Activated CD4-positive, alpha-beta T cell treated with anti-CD3 and anti-CD28 coated beads, Interleukin-2, amount 10 ng/mL, durations not matched to agents 7 days and 5 days (primary cell): ENCODE data around the gene GRIN2C. TPM values are rescaled to one million over a fixed set of nuclear protein-coding genes. Genes with fewer than 3 reads are reported as not detected.
A peak's percentile ranks its signal among the peaks of the same experiment; 100 is the strongest.

Experiments used
- CTCF ChIA-PET: fragments of 350-600 bp; sonication (Branson Sonifier 250); formaldehyde crosslinking; loops from one replicate; lab custom pipeline; 2021; ENCODE audit warnings: antibody characterized with exemption; lab: Charles Lee
- POLR2A ChIA-PET: fragments of 350-600 bp; sonication (Branson Sonifier 250); formaldehyde crosslinking; loops from one replicate; lab custom pipeline; 2021; ENCODE audit warnings: antibody characterized with exemption; lab: Charles Lee
- DNase-seq: peaks from one replicate; pipeline ENCODE4 v3.0.0-alpha.2; 2020
- H3K27ac Mint-ChIP-seq: one replicate; pipeline ENCODE4 v1.8.0; 2021; ENCODE audit warnings: mild to moderate bottlenecking, moderate library complexity, mixed read lengths
- H3K27me3 Mint-ChIP-seq: one replicate; pipeline ENCODE4 v1.8.0; 2021; ENCODE audit warnings: mixed read lengths
- H3K36me3 Mint-ChIP-seq: one replicate; pipeline ENCODE4 v1.8.0; 2021; ENCODE audit warnings: low read depth, mixed read lengths
- H3K4me1 Mint-ChIP-seq: one replicate; pipeline ENCODE4 v1.8.0; 2021; ENCODE audit warnings: mixed read lengths
- H3K4me3 Mint-ChIP-seq: one replicate; pipeline ENCODE4 v1.8.0; 2021; ENCODE audit warnings: mild to moderate bottlenecking, moderate library complexity, mixed read lengths
- H3K9me3 Mint-ChIP-seq: one replicate; pipeline ENCODE4 v1.8.0; 2021; ENCODE audit warnings: mixed read lengths
- total RNA-seq, 2 experiments: library from RNA; stranded (reverse); gene quantifications; one replicate each; pipeline ENCODE4 v1.2.3, GENCODE V29; 2021

GRIN2C gene
- total RNA-seq, 2 experiments from 2014 or later = 0.20 to 0.25 TPM

DNA sequence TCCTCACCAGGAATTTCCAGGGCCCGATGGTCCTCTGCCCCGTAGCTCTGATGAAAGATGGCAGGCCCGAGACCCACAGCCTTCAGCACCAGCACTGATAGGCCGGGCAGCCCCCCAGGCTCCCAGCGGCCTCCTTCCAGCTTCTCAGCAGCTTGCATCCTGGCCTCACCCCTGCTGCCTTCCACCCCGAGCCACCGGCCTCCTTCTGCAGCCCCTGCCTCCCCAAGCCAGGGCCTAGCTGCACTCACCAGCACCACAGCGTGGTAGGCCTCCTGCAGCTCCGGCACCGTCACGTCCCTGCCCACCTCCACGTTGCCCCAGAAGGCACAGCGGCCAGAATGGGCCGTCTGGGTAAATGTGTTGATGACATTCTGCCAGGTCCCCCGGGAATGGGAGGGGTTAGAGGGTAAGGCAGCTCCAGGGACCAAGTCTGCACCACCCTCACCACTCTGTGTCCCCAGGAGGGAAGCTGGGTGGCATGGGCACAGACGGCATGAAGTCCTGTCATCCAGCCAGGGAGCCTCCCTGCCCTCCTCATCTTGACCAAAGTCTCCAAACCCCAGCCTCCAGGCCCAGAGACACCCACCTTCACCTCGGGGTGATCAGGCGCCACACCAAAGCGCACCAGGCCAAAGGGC is 6.6 kb upstream of the GRIN2C start:
- ChIA-PET CTCF (interaction anchor here (0.8 to 5.3 kb wide), 9 partner anchors 11 to 128 kb away, joined by 3 to 30 read pairs (median 5); partner anchors contain the start of gene NAT9), POLR2A (no interaction called here)
- Mint-ChIP-seq H3K27me3 (peaks cover 7% of the 10 kb centered on the region), H3K36me3 (peaks cover 11% of the 10 kb centered on the region), H3K27ac (no peak overlapping the region), H3K4me1 (peaks cover 21% of the 10 kb centered on the region), H3K4me3 (no peak overlapping the region), H3K9me3 (no peaks in the 10 kb centered on the region)
- no peak for DNase-seq

- Mint-ChIP-seq H3K27me3 (peaks cover 12% of the 10 kb centered on the region), H3K36me3 (peaks cover 9% of the 10 kb centered on the region), H3K4me1 (peaks cover 17% of the 10 kb centered on the region), H3K27ac (no peak overlapping the region), H3K9me3 (no peaks in the 10 kb centered on the region), H3K4me3 (no peak overlapping the region)
- ChIA-PET CTCF (interaction anchor here (0.6 to 5.3 kb wide), 16 partner anchors 7 to 1643 kb away, joined by 3 to 30 read pairs (median 4); partner anchors contain the start of genes FDXR and NAT9), POLR2A (interaction anchor here (0.6 kb wide), 1 partner anchor 75 kb away, joined by 3 read pairs; no protein-coding TSS in a partner anchor)
- DNase-seq = no peak
Observed at GRCh38 chr17:74865504-74866197, 6.0 kb upstream of the GRIN2C start.

- CTCF ChIA-PET = interaction anchor here (0.8 to 5.3 kb wide), 14 partner anchors 8 to 129 kb away, joined by 3 to 30 read pairs (median 4); partner anchors contain the start of gene FDXR
- H3K27ac Mint-ChIP-seq = no peak overlapping the region
- H3K27me3 Mint-ChIP-seq = peaks cover 17% of the 10 kb centered on the region
- POLR2A ChIA-PET = no interaction called here
- H3K4me1 Mint-ChIP-seq = peaks cover 19% of the 10 kb centered on the region
- no peaks in the 10 kb centered on the region for H3K9me3 Mint-ChIP-seq
- H3K4me3 Mint-ChIP-seq = no peak overlapping the region
- peak; percentile 71 for DNase-seq
- peaks cover 9% of the 10 kb centered on the region for H3K36me3 Mint-ChIP-seq
Observed at GRCh38 chr17:74864866-74865395, 5.2 kb upstream of the GRIN2C start.

GRCh38 chr17:74864297-74864865 is 4.7 kb upstream of the GRIN2C start:
- ChIA-PET CTCF (interaction anchor here (0.5 to 5.3 kb wide), 7 partner anchors 9 to 74 kb away, joined by 3 to 30 read pairs (median 4); partner anchors contain the start of gene FDXR), POLR2A (no interaction called here)
- no peak for DNase-seq
- no peak overlapping the region for H3K4me3 Mint-ChIP-seq
- no peak overlapping the region for H3K27ac Mint-ChIP-seq
- no peaks in the 10 kb centered on the region for H3K9me3 Mint-ChIP-seq
- H3K4me1 Mint-ChIP-seq = peaks cover 17% of the 10 kb centered on the region
- H3K36me3 Mint-ChIP-seq = peaks cover 6% of the 10 kb centered on the region
- peaks cover 17% of the 10 kb centered on the region for H3K27me3 Mint-ChIP-seq

- POLR2A ChIA-PET = no interaction called here
- H3K9me3 Mint-ChIP-seq = no peaks in the 10 kb centered on the region
- peaks cover 15% of the 10 kb centered on the region for H3K4me1 Mint-ChIP-seq
- CTCF ChIA-PET = interaction anchor here (0.5 to 5.3 kb wide), 11 partner anchors 7 to 376 kb away, joined by 3 to 30 read pairs (median 8); partner anchors contain the start of gene FDXR
- H3K36me3 Mint-ChIP-seq = peaks cover 6% of the 10 kb centered on the region
- no peak overlapping the region for H3K27ac Mint-ChIP-seq
- H3K4me3 Mint-ChIP-seq = no peak overlapping the region
- DNase-seq = no peak
- H3K27me3 Mint-ChIP-seq = peaks cover 24% of the 10 kb centered on the region
Observed at GRCh38 chr17:74863420-74864296, 4.0 kb upstream of the GRIN2C start.

DNA sequence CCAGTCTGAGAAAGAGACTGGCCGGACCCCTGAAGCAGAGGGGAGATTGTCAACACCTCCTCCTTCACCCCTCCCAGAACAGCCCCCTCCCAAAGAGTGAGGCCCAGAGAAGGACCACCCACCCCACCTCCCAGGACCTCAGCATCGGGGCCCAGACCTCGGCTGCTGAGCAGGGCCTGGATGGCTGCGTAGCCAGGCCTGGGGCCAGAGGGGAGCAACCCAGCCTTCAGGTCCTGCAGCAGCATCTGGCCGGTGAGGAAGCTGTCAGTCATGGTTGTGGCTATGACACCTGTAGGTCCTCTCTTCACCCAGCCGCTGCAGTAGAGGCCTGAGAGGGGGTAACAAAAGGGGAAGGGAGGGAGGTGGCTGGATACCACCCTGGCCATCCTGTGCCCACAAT is 3.2 kb upstream of the GRIN2C start:
- H3K27ac Mint-ChIP-seq = no peak overlapping the region
- H3K36me3 Mint-ChIP-seq = peaks cover 6% of the 10 kb centered on the region
- H3K4me1 Mint-ChIP-seq = peaks cover 11% of the 10 kb centered on the region
- CTCF ChIA-PET = interaction anchor here (0.6 to 3.8 kb wide), 19 partner anchors 8 to 255 kb away, joined by 3 to 29 read pairs (median 6); partner anchors contain the start of gene FDXR
- POLR2A ChIA-PET = interaction anchor here (1.5 kb wide), 1 partner anchor 10 kb away, joined by 6 read pairs; no protein-coding TSS in a partner anchor
- DNase-seq = no peak
- no peak overlapping the region for H3K4me3 Mint-ChIP-seq
- H3K9me3 Mint-ChIP-seq = no peaks in the 10 kb centered on the region
- peaks cover 30% of the 10 kb centered on the region for H3K27me3 Mint-ChIP-seq

- peaks cover 35% of the 10 kb centered on the region for H3K27me3 Mint-ChIP-seq
- peaks cover 5% of the 10 kb centered on the region for H3K36me3 Mint-ChIP-seq
- ChIA-PET CTCF (interaction anchor here (0.6 to 3.8 kb wide), 21 partner anchors 9 to 256 kb away, joined by 3 to 29 read pairs (median 5); partner anchors contain the start of gene FDXR), POLR2A (interaction anchor here (1.5 kb wide), 1 partner anchor 10 kb away, joined by 6 read pairs; no protein-coding TSS in a partner anchor)
- H3K4me1 Mint-ChIP-seq = peaks cover 11% of the 10 kb centered on the region
- H3K4me3 Mint-ChIP-seq = no peak overlapping the region
- H3K9me3 Mint-ChIP-seq = no peaks in the 10 kb centered on the region
- DNase-seq = peak; percentile 75
- H3K27ac Mint-ChIP-seq = no peak overlapping the region
Observed at GRCh38 chr17:74862108-74862901, 2.6 kb upstream of the GRIN2C start.

DNA sequence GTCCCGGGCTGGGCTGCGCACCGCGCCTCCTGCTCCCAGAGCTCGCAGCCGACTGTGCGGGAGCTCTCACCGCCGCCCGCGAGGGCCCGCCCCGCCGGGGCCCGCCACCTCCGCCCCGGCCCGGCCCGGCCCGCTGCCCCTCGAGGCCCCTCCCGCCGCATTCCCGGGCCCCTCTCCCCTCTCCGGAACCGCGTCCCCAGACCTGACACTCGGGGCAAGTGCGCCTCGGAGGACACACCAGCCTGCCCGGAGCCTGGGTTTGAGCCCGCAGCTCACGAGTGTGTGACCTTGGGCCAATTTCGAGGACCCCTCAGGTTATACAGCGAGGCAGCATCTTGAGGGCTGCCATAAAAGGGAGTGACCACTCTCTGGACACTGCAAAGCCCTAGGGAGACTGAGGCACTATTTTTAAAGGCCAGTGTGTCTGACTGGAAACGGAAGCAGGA is 2.0 kb upstream of the GRIN2C start:
- ChIA-PET CTCF (interaction anchor here (0.7 to 3.8 kb wide), 16 partner anchors 9 to 204 kb away, joined by 3 to 29 read pairs (median 6); partner anchors contain the start of genes FDXR and RAB37), POLR2A (interaction anchor here (1.5 kb wide), 1 partner anchor 9 kb away, joined by 6 read pairs; no protein-coding TSS in a partner anchor)
- Mint-ChIP-seq H3K4me3 (no peak overlapping the region), H3K27me3 (peaks cover 41% of the 10 kb centered on the region), H3K36me3 (peaks cover 4% of the 10 kb centered on the region), H3K4me1 (peaks cover 11% of the 10 kb centered on the region), H3K27ac (no peak overlapping the region), H3K9me3 (no peaks in the 10 kb centered on the region)
- DNase-seq = no peak

DNA sequence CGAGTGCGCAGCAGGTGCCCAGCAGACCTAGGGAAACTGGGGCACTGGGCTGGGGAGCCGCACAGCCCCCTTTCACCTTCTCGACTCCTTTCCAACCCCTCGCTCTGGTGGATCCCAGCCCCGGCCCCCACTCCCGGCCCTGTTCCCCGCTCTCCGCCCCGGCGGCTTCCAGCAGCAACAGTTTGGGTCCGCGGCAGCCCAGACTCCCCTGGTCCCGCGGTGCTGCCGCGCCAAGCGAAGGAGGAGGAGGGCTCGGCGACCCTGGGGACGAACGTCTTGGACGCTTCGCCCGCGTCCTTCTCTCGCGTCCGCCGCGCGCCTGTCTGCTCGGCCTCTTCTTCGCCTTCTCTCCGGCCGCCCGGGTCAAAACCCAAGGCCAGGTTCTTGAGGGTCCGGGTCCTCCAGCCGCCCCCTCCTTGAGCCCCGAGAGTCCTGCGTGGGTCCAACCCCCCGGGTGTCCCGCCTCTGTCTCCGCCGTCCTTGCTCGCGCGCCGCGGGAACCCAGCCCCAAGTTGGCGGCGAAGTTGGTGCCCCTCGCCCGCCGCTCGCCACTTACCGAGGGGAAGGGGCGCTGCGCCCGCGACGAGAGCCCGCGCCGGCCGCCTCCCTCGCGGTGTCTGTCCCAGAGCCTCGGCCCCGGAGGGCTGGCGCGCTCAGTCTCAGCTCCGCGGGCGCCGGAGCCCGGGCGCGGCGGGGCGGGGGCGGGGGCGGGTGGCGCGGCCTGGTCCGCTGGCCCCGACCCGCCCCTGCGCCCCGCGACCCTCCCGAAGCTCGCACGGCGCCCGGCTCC is 1.4 kb upstream of the GRIN2C start:
- H3K27me3 Mint-ChIP-seq = peaks cover 46% of the 10 kb centered on the region
- POLR2A ChIA-PET = interaction anchor here (1.5 kb wide), 1 partner anchor 9 kb away, joined by 6 read pairs; no protein-coding TSS in a partner anchor

GRCh38 chr17:74860229-74860871 is 665 bp upstream of the GRIN2C start:
- Mint-ChIP-seq H3K27ac (no peak overlapping the region), H3K27me3 (peaks cover 53% of the 10 kb centered on the region), H3K4me3 (no peak overlapping the region), H3K9me3 (no peaks in the 10 kb centered on the region), H3K36me3 (peaks cover 4% of the 10 kb centered on the region), H3K4me1 (peaks cover 11% of the 10 kb centered on the region)
- ChIA-PET POLR2A (no interaction called here), CTCF (interaction anchor here (1.2 to 2.7 kb wide), 5 partner anchors 8 to 116 kb away, joined by 3 to 25 read pairs (median 6); no protein-coding TSS in a partner anchor)
- DNase-seq = no peak

More for the DNA sequence above, 1.4 kb upstream of the GRIN2C start:
- H3K9me3 Mint-ChIP-seq = no peaks in the 10 kb centered on the region
- CTCF ChIA-PET = interaction anchor here (0.7 to 3.8 kb wide), 13 partner anchors 9 to 125 kb away, joined by 3 to 29 read pairs (median 8); partner anchors contain the start of genes FDXR and RAB37
- peaks cover 11% of the 10 kb centered on the region for H3K4me1 Mint-ChIP-seq
- no peak overlapping the region for H3K4me3 Mint-ChIP-seq
- H3K36me3 Mint-ChIP-seq = peaks cover 4% of the 10 kb centered on the region
- H3K27ac Mint-ChIP-seq = no peak overlapping the region
- DNase-seq = no peak
